CD4-positive, alpha-beta T cell treated with Interleukin-10 for 1 hour (primary cell): ENCODE results near the gene PBX2.
"Not testable (repeated sequence)": the region's sequence is repeated elsewhere in the genome, so short reads cannot be mapped to it uniquely, and the experiment has no call there.

Experiments used
- DNase-seq: peaks from one replicate; pipeline ENCODE4 v3.0.0-alpha.2; 2020

Gene PBX2

GRCh38 chr6:32190054-32190851, at the start of gene PBX2:
Gene PBX2, minus strand, starts transcription at chr6:32190202. Its CDS starts 287 bp downstream, at chr6:32189915.
- DNase-seq: peak; percentile 92

- no peak for DNase-seq
Observed at GRCh38 chr6:32239462-32239861, 49.5 kb upstream of the PBX2 start.

- DNase-seq: peak; percentile 10
Observed at GRCh38 chr6:32234934-32235333, 44.9 kb upstream of the PBX2 start.

GRCh38 chr6:32226434-32226833, 36.4 kb upstream of the PBX2 start:
- no peak for DNase-seq

GRCh38 chr6:32224696-32225095, 34.7 kb upstream of the PBX2 start:
- DNase-seq: no peak

- no peak for DNase-seq
Observed at GRCh38 chr6:32223258-32224235, 33.5 kb upstream of the PBX2 start, which contains the start of gene NOTCH4. Gene NOTCH4, minus strand, starts transcription at chr6:32224067. Its CDS starts 139 bp downstream, at chr6:32223928.

GRCh38 chr6:32222333-32223230, 32.6 kb upstream of the PBX2 start:
- no peak for DNase-seq

- no peak for DNase-seq
Observed at GRCh38 chr6:32220021-32220420, 30.0 kb upstream of the PBX2 start.

GRCh38 chr6:32218167-32218566, 28.2 kb upstream of the PBX2 start:
- no peak for DNase-seq

- DNase-seq: no peak
Observed at GRCh38 chr6:32216998-32217397, 27.0 kb upstream of the PBX2 start.

GRCh38 chr6:32216285-32216684, 26.3 kb upstream of the PBX2 start:
- DNase-seq: no peak

GRCh38 chr6:32215617-32216016, 25.6 kb upstream of the PBX2 start:
- DNase-seq: no peak

- no peak for DNase-seq
Observed at GRCh38 chr6:32214126-32214525, 24.1 kb upstream of the PBX2 start.

GRCh38 chr6:32213649-32214048, 23.6 kb upstream of the PBX2 start:
- no peak for DNase-seq

- DNase-seq: no peak
Observed at GRCh38 chr6:32212076-32212760, 22.2 kb upstream of the PBX2 start.

GRCh38 chr6:32211432-32211831, 21.4 kb upstream of the PBX2 start:
- not testable (repeated sequence) for DNase-seq

GRCh38 chr6:32210191-32210601, 20.2 kb upstream of the PBX2 start:
- no peak for DNase-seq

GRCh38 chr6:32208996-32209395, 19.0 kb upstream of the PBX2 start:
- no peak for DNase-seq

GRCh38 chr6:32204268-32204715, 14.3 kb upstream of the PBX2 start:
- no peak for DNase-seq

GRCh38 chr6:32203426-32204267, 13.6 kb upstream of the PBX2 start:
- DNase-seq: no peak

- no peak for DNase-seq
Observed at GRCh38 chr6:32202186-32202585, 12.2 kb upstream of the PBX2 start.
